Adipose tissue (tissue), 3 donors: Measurements from ENCODE around the gene ASTN2. TPM values are rescaled to one million over a fixed set of nuclear protein-coding genes. Genes with fewer than 3 reads are reported as not detected.

Experiments used
- H3K27ac ChIP-seq: one replicate; pipeline ENCODE4 v1.5.1; 2013; ENCODE audit warnings: low read depth, low read length
- WGBS, 3 donors: extraction: QIAGEN DNeasy Blood & Tissue Kit; methylation state at CpG; one replicate each; pipeline ENCODE4 v1.1.7; 2013; 5-methylcytosine and 5-hydroxymethylcytosine counted together
- polyA plus RNA-seq, 3 donors: library from polyadenylated mRNA; stranded (reverse); fragments of 200-250 nt; gene quantifications; one replicate each; pipeline ENCODE4 v1.2.3, GENCODE V29; 2013
- donor health status: healthy with polysubstance abuse.
- donor health status: Bipolar disorder and iron deficiency.
- donor health status: healthy.

The ASTN2 gene
- polyA plus RNA-seq, 3 donors = 2.8 to 4.5 (median 3.0) TPM

GRCh38 chr9:117416856-117417255 is 2.0 kb upstream of the ASTN2 start:
- H3K27ac ChIP-seq = no peak overlapping the region
- 90 to 97% (median 96%) methylated on average over 2 of the region's 2 CpGs for WGBS, 3 donors

GRCh38 chr9:117415358-117415914 is 579 bp upstream of the ASTN2 start:
- no peak overlapping the region for H3K27ac ChIP-seq
- WGBS, 3 donors = 2 to 22% (median 4%) methylated on average over 13 of the region's 13 CpGs

GRCh38 chr9:117414220-117414905 is 494 bp downstream of the ASTN2 start:
- H3K27ac ChIP-seq = no peak overlapping the region
- WGBS, 3 donors = 0 to 1% (median 1%) methylated on average over 43 to 77 of the region's 77 CpGs

GRCh38 chr9:117413346-117414219 is 1.3 kb downstream of the ASTN2 start:
- no peak overlapping the region for H3K27ac ChIP-seq
- 1 to 2% (median 2%) methylated on average over 49 to 51 of the region's 51 CpGs for WGBS, 3 donors

GRCh38 chr9:117412841-117413240 is 2.0 kb downstream of the ASTN2 start:
- no peak overlapping the region for H3K27ac ChIP-seq
- WGBS, 3 donors = 5 to 10% (median 6%) methylated on average over 22 to 24 of the region's 24 CpGs

GRCh38 chr9:117412006-117412715 is 2.7 kb downstream of the ASTN2 start:
- WGBS, 3 donors = 29 to 38% (median 30%) methylated on average over 17 of the region's 17 CpGs

GRCh38 chr9:117411547-117411946 is 3.3 kb downstream of the ASTN2 start:
- 8 to 23% (median 17%) methylated on average over 4 of the region's 4 CpGs for WGBS, 3 donors
- H3K27ac ChIP-seq = no peak overlapping the region

More at GRCh38 chr9:117412006-117412715, 2.7 kb downstream of the ASTN2 start:
- no peak overlapping the region for H3K27ac ChIP-seq

GRCh38 chr9:117409321-117409720 is 5.5 kb downstream of the ASTN2 start:
- H3K27ac ChIP-seq = no peak overlapping the region
- WGBS, 3 donors = 68 to 81% (median 68%) methylated on average over 5 of the region's 5 CpGs

- 8 to 20% (median 10%) methylated on average over 2 of the region's 2 CpGs for WGBS, 3 donors
- no peak overlapping the region for H3K27ac ChIP-seq
Measured at GRCh38 chr9:117407436-117408022, 7.3 kb downstream of the ASTN2 start.

- WGBS, 3 donors = 70 to 73% (median 71%) methylated on average over 7 of the region's 7 CpGs
- H3K27ac ChIP-seq = no peak overlapping the region
Measured at GRCh38 chr9:117405950-117406705, 8.7 kb downstream of the ASTN2 start.

- H3K27ac ChIP-seq = no peak overlapping the region
- WGBS, 3 donors = 48 to 89% (median 76%) methylated on average over 2 of the region's 2 CpGs
Measured at GRCh38 chr9:117403848-117404247, 11.0 kb downstream of the ASTN2 start.

GRCh38 chr9:117403403-117403811 is 11.4 kb downstream of the ASTN2 start:
- H3K27ac ChIP-seq = no peak overlapping the region
- WGBS, 3 donors = 35 to 39% (median 37%) methylated on average over 6 of the region's 6 CpGs

- WGBS, 3 donors = 14 to 23% (median 20%) methylated on average over 2 of the region's 2 CpGs
Measured at GRCh38 chr9:117400171-117400570, 14.7 kb downstream of the ASTN2 start.

GRCh38 chr9:117395151-117395650 is 19.7 kb downstream of the ASTN2 start:
- WGBS, 3 donors = 77 to 80% (median 78%) methylated on average over 5 of the region's 5 CpGs
- no peak overlapping the region for H3K27ac ChIP-seq

More at GRCh38 chr9:117400171-117400570, 14.7 kb downstream of the ASTN2 start:
- H3K27ac ChIP-seq = no peak overlapping the region

- no peak overlapping the region for H3K27ac ChIP-seq
- WGBS, 3 donors = 62 to 89% (median 65%) methylated on average over 4 of the region's 4 CpGs
Measured at GRCh38 chr9:117394655-117395054, 20.2 kb downstream of the ASTN2 start.

GRCh38 chr9:117392992-117393391 is 21.9 kb downstream of the ASTN2 start:
- no peak overlapping the region for H3K27ac ChIP-seq
- WGBS, 3 donors = 63 to 79% (median 75%) methylated on average over 2 of the region's 2 CpGs

- 50 to 68% (median 68%) methylated on average over 3 of the region's 3 CpGs for WGBS, 3 donors
Measured at GRCh38 chr9:117387422-117387821, 27.4 kb downstream of the ASTN2 start.

More at GRCh38 chr9:117387422-117387821, 27.4 kb downstream of the ASTN2 start:
- H3K27ac ChIP-seq = no peak overlapping the region
